Keratinocyte (primary cell): ENCODE measurements around the gene TNS4.

Experiments
- EZH2 ChIP-seq: IDR thresholded peaks from one replicate; pipeline ENCODE4 v1.6.1; 2012; ENCODE audit warnings: inconsistent platforms, mild to moderate bottlenecking, low read length, moderate library complexity
- TF ChIP-seq, protein P1 (sequence below), 3 experiments: IDR thresholded peaks in 1 of 3; conservative IDR thresholded peaks in 1 of 3; optimal IDR thresholded peaks in 1 of 3; 2 replicates in 2 of 3; 3 replicates in 1 of 3; pipeline versions ENCODE3 to v1.5.1; 2011; ENCODE audit warnings: low read length in 3 of 3, mild to moderate bottlenecking in 3 of 3, moderate library complexity in 2 of 3, control low read depth in 1 of 3, inconsistent platforms in 1 of 3; ENCODE audit not compliant: insufficient read depth in 2 of 3; ENCODE audit errors: extremely low read depth in 1 of 3

GRCh38 chr17:40500190-40500589 lies 1.2 kb downstream of the TNS4 start:
- TF ChIP-seq, protein P1, sequence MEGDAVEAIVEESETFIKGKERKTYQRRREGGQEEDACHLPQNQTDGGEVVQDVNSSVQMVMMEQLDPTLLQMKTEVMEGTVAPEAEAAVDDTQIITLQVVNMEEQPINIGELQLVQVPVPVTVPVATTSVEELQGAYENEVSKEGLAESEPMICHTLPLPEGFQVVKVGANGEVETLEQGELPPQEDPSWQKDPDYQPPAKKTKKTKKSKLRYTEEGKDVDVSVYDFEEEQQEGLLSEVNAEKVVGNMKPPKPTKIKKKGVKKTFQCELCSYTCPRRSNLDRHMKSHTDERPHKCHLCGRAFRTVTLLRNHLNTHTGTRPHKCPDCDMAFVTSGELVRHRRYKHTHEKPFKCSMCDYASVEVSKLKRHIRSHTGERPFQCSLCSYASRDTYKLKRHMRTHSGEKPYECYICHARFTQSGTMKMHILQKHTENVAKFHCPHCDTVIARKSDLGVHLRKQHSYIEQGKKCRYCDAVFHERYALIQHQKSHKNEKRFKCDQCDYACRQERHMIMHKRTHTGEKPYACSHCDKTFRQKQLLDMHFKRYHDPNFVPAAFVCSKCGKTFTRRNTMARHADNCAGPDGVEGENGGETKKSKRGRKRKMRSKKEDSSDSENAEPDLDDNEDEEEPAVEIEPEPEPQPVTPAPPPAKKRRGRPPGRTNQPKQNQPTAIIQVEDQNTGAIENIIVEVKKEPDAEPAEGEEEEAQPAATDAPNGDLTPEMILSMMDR (optimal IDR thresholded peaks at IDR 0.05 in 1 of 3, IDR thresholded peaks at IDR 0.05 in 1 of 3, conservative IDR thresholded peaks at IDR 0.05 in 1 of 3; ENCODE audit: extremely low read depth in 1 of 3, insufficient read depth in 2 of 3, low read length in 3 of 3): no peak
- no peak for TF ChIP-seq EZH2
